Lung (tissue), 12 donors: Measurements from ENCODE around the gene CDS1. TPM values are rescaled to one million over a fixed set of nuclear protein-coding genes. Genes with fewer than 3 reads are reported as not detected.

Experiments used
- ATAC-seq: fragments of 200-7000 bp; cut with Tn5 transposase; one replicate; pipeline ENCODE4 v1.9.1; 2020; ENCODE audit warnings: moderate number of reproducible peaks; ENCODE audit not compliant: insufficient read depth, low FRiP score
- DNase-seq, 3 donors: peaks; one replicate each; pipeline ENCODE4 v3.0.0-alpha.2; 2013 to 2017
- H3K27ac ChIP-seq, 2 donors: one replicate each; pipeline ENCODE4 v1.5.1; 2013; ENCODE audit warnings: mild to moderate bottlenecking in 2 of 2, moderate library complexity in 2 of 2, control low read depth in 1 of 2, inconsistent platforms in 1 of 2, low read depth in 1 of 2, low read length in 1 of 2
- H3K27me3 ChIP-seq, 3 donors: one replicate each; pipeline ENCODE4 v1.5.1; 2013; ENCODE audit warnings: low read length in 2 of 3; ENCODE audit not compliant: control insufficient read depth in 3 of 3, insufficient read depth in 3 of 3
- H3K36me3 ChIP-seq, 4 donors: one replicate each; pipeline ENCODE4 v1.5.1; 2013; ENCODE audit warnings: low read length in 4 of 4, mild to moderate bottlenecking in 1 of 4, moderate library complexity in 1 of 4; ENCODE audit not compliant: control insufficient read depth in 4 of 4, insufficient read depth in 4 of 4
- H3K4me1 ChIP-seq, 5 donors: one replicate each; pipeline ENCODE4 v1.5.1; 2013; ENCODE audit warnings: low read length in 5 of 5, mild to moderate bottlenecking in 2 of 5, moderate library complexity in 1 of 5; ENCODE audit not compliant: control insufficient read depth in 5 of 5, insufficient read depth in 5 of 5
- H3K4me3 ChIP-seq: one replicate; pipeline ENCODE4 v1.5.1; 2013; ENCODE audit warnings: mild to moderate bottlenecking, control low read depth, moderate library complexity
- H3K9ac ChIP-seq, 2 donors: one replicate each; pipeline ENCODE4 v1.5.1; 2013; ENCODE audit warnings: low read length in 2 of 2, control low read depth in 1 of 2; ENCODE audit not compliant: insufficient read depth in 1 of 2
- H3K9me3 ChIP-seq, 4 donors: one replicate each; pipeline ENCODE4 v1.5.1; 2013; ENCODE audit warnings: low read length in 3 of 4, mild to moderate bottlenecking in 1 of 4, moderate library complexity in 1 of 4; ENCODE audit not compliant: control insufficient read depth in 4 of 4, insufficient read depth in 3 of 4
- CTCF ChIP-seq: IDR thresholded peaks from 2 replicates; pipeline ENCODE4 v1.5.1; 2012; ENCODE audit warnings: mild to moderate bottlenecking; ENCODE audit errors: control extremely low read depth, extremely low read depth
- WGBS, 2 donors: extraction: QIAGEN DNeasy Blood & Tissue Kit; methylation state at CpG; one replicate each; pipeline ENCODE4 v1.1.7; 2013; 5-methylcytosine and 5-hydroxymethylcytosine counted together
- polyA plus RNA-seq, 2 donors: library from polyadenylated mRNA; stranded (reverse); fragments of 200-250 nt; gene quantifications; one replicate each; pipeline ENCODE4 v1.2.1, GENCODE V29; 2013
- total RNA-seq, 2 donors: library from RNA; depleted of rRNA in 1 of 2; stranded (reverse); fragments of >200 nt in 1 of 2; gene quantifications; one replicate each; pipeline ENCODE4 v1.2.1, GENCODE V29; 2014 to 2021
- donor health status: control.
- donor health status: control.
- donor health status: Bipolar disorder and iron deficiency.
- donor health status: healthy.
- donor health status: DM: yes; HTN: yes; CAD: no.

Gene CDS1
- total and polyA plus RNA-seq, 4 donors = 10.7 to 32.7 (median 18.8) TPM

- 78 to 84% methylated on average over 1 of the region's 1 CpG for WGBS, 2 donors
- H3K4me3 ChIP-seq = no peak overlapping the region
- ATAC-seq = peak; percentile 58
- no peak overlapping the region for H3K9ac ChIP-seq
- peak in 1 of 3 donors; percentile 31 for DNase-seq
- peaks cover 0 to 4% (median 0%) of the 10 kb centered on the region in 5 donors for H3K4me1 ChIP-seq
- H3K36me3 ChIP-seq = peaks cover 18 to 57% (median 35%) of the 10 kb centered on the region in 4 donors
- no peaks in the 10 kb centered on the region for H3K27me3 ChIP-seq
- no peaks in the 10 kb centered on the region for H3K9me3 ChIP-seq
- TF ChIP-seq CTCF = no peak
- H3K27ac ChIP-seq = no peak overlapping the region
Measured at GRCh38 chr4:84673475-84674240, 90.7 kb downstream of the CDS1 start.

- Histone ChIP-seq H3K9ac (no peak overlapping the region), H3K27me3 (no peaks in the 10 kb centered on the region), H3K36me3 (peaks cover 18 to 51% (median 36%) of the 10 kb centered on the region in 4 donors), H3K4me1 (peaks cover 0 to 10% (median 2%) of the 10 kb centered on the region in 5 donors), H3K27ac (no peak overlapping the region), H3K9me3 (no peaks in the 10 kb centered on the region), H3K4me3 (no peak overlapping the region)
- WGBS, 2 donors = 85 to 89% methylated on average over 9 of the region's 9 CpGs
- ATAC-seq (no peak), DNase-seq (no peak)
- no peak for TF ChIP-seq CTCF
Measured at GRCh38 chr4:84677093-84677492, 94.2 kb downstream of the CDS1 start.

DNA sequence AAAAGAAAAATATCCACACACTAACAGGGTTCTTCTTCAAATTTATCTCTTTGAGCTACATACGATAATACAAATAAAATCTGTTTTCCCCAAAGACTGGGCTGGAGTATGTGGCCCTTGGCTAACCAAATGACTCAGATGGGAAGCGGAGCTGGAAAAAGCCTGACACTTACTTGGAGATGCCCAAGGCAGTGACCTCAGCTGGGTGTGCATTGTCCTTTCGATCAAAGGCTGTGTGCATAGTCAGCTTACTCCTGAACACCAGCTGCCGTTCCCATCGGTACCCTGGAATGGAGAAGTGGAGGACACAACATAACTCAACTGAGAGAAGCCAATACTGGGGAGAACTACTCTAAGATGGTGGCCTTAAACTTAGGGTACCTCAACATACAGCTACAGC is 95.1 kb downstream of the CDS1 start:
- ATAC-seq (no peak), DNase-seq (no peak)
- H3K27me3 ChIP-seq = no peaks in the 10 kb centered on the region
- H3K27ac ChIP-seq = no peak overlapping the region
- H3K36me3 ChIP-seq = peaks cover 17 to 48% (median 35%) of the 10 kb centered on the region in 4 donors
- peaks cover 0 to 15% (median 3%) of the 10 kb centered on the region in 5 donors for H3K4me1 ChIP-seq
- H3K4me3 ChIP-seq = no peak overlapping the region
- H3K9me3 ChIP-seq = no peaks in the 10 kb centered on the region
- H3K9ac ChIP-seq = no peak overlapping the region
- TF ChIP-seq CTCF = no peak
- WGBS, 2 donors = 96 to 98% methylated on average over 5 of the region's 5 CpGs
